Measurements from ENCODE around the gene CDKN1B.

Gene CDKN1B

DNA sequence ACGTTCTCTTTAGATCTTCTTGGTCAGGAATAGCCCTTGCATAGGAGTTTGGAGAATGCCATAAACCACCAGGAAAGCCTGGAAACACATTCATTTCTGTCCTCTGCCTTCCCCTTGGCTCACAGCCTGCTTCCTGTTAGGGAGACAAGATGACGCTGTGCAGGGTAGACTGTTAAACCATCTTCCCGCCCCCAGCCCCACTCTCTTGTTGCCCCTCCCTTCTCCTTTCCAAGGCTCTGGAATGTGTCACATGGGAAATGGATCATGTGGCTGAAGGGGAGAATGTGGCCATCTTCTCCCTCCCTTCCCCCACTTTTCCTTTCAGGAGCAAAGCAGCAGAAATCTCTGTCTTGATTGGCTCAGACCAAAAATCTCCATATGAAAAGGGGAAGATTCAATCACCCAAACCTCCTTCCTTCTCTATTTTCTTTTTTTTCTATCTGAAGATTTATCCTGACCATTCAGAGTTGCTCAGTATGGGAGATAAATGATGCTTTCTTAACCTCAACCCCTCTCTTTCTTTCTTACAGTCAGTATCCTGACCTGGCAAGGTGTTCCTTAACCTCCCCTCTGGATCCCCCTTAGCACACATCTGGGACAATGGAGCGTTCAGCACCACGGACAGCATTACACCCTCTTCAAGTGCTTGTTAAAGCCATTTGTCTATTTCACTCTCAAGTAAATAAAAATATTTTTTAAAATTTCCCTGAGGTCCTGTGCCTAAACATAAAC is 32.6 kb upstream of the CDKN1B start:
- H3K27ac ChIP-seq (ENCODE audit: low read length): no peak overlapping the region
- peak overlapping the region in 1 of 2 donors; percentile 17 for H3K4me3 ChIP-seq (ENCODE audit: low read depth in 1 of 2, low read length in 2 of 2)
- H3K4me1 ChIP-seq (ENCODE audit: control insufficient read depth in 1 of 2, insufficient read depth in 2 of 2, low read length in 2 of 2): peaks cover 0 to 7% of the 10 kb centered on the region in 2 donors
- no peaks in the 10 kb centered on the region for H3K27me3 ChIP-seq (ENCODE audit: low read depth, low read length)
- no peaks in the 10 kb centered on the region for H3K36me3 ChIP-seq (ENCODE audit: control insufficient read depth in 1 of 2, insufficient read depth in 2 of 2, low read length in 2 of 2)
- H3K9me3 ChIP-seq (ENCODE audit: control insufficient read depth in 1 of 2, low read length in 2 of 2): no peaks in the 10 kb centered on the region

GRCh38 chr12:12685305-12685704 is 31.9 kb upstream of the CDKN1B start:
- H3K27ac ChIP-seq (ENCODE audit: low read length): no peak overlapping the region
- peaks cover 0 to 7% of the 10 kb centered on the region in 2 donors for H3K4me1 ChIP-seq (ENCODE audit: control insufficient read depth in 1 of 2, insufficient read depth in 2 of 2, low read length in 2 of 2)
- no peaks in the 10 kb centered on the region for H3K36me3 ChIP-seq (ENCODE audit: control insufficient read depth in 1 of 2, insufficient read depth in 2 of 2, low read length in 2 of 2)
- H3K27me3 ChIP-seq (ENCODE audit: low read depth, low read length): no peaks in the 10 kb centered on the region
- H3K4me3 ChIP-seq (ENCODE audit: low read depth in 1 of 2, low read length in 2 of 2): no peak overlapping the region
- H3K9me3 ChIP-seq (ENCODE audit: control insufficient read depth in 1 of 2, low read length in 2 of 2): no peaks in the 10 kb centered on the region

GRCh38 chr12:12686472-12686871 is 30.7 kb upstream of the CDKN1B start:
- H3K4me1 ChIP-seq (ENCODE audit: control insufficient read depth in 1 of 2, insufficient read depth in 2 of 2, low read length in 2 of 2): peaks cover 0 to 7% of the 10 kb centered on the region in 2 donors
- H3K27me3 ChIP-seq (ENCODE audit: low read depth, low read length): no peaks in the 10 kb centered on the region

GRCh38 chr12:12686925-12687324 is 30.2 kb upstream of the CDKN1B start:
- no peaks in the 10 kb centered on the region for H3K36me3 ChIP-seq (ENCODE audit: control insufficient read depth in 1 of 2, insufficient read depth in 2 of 2, low read length in 2 of 2)
- H3K9me3 ChIP-seq (ENCODE audit: control insufficient read depth in 1 of 2, low read length in 2 of 2): no peaks in the 10 kb centered on the region
- peaks cover 0 to 7% of the 10 kb centered on the region in 2 donors for H3K4me1 ChIP-seq (ENCODE audit: control insufficient read depth in 1 of 2, insufficient read depth in 2 of 2, low read length in 2 of 2)
- no peaks in the 10 kb centered on the region for H3K27me3 ChIP-seq (ENCODE audit: low read depth, low read length)
- no peak overlapping the region for H3K27ac ChIP-seq (ENCODE audit: low read length)
- H3K4me3 ChIP-seq (ENCODE audit: low read depth in 1 of 2, low read length in 2 of 2): no peak overlapping the region

More at GRCh38 chr12:12686472-12686871, 30.7 kb upstream of the CDKN1B start:
- Histone ChIP-seq H3K27ac (ENCODE audit: low read length) (no peak overlapping the region), H3K9me3 (ENCODE audit: control insufficient read depth in 1 of 2, low read length in 2 of 2) (no peaks in the 10 kb centered on the region), H3K36me3 (ENCODE audit: control insufficient read depth in 1 of 2, insufficient read depth in 2 of 2, low read length in 2 of 2) (no peaks in the 10 kb centered on the region), H3K4me3 (ENCODE audit: low read depth in 1 of 2, low read length in 2 of 2) (no peak overlapping the region)

DNA sequence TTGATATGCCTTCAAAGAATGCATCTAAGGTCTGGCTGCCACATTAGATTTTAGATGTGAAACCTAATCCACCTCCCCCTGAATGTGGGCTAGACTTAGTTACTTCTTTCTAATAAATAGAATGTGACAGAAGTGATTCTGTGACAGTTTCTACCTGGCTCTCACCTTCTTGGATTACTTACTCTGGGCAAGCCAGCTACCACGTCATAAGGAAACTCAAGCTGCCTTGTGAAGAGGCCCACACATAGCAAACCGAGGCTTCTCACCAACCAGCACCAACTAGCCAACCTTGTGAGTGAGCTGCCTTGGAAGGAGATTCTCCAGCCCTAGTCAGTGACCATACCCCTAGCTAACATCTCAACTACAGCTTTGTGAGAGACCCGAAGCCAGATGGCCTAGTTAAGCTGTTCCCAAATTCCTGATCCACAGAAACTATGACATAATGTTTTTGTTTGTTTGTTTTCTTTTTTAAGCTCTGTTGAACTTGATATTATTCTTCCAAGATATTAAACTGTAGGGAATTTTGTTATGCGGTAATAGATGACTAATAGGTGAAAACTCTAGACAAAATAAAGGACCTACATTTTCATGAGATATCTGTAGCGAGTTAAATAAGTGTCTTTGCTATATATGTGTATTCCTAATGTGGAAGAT is 27.4 kb upstream of the CDKN1B start:
- Histone ChIP-seq H3K4me1 (ENCODE audit: control insufficient read depth in 1 of 2, insufficient read depth in 2 of 2, low read length in 2 of 2) (no peaks in the 10 kb centered on the region), H3K27me3 (ENCODE audit: low read depth, low read length) (no peaks in the 10 kb centered on the region), H3K9me3 (ENCODE audit: control insufficient read depth in 1 of 2, low read length in 2 of 2) (no peaks in the 10 kb centered on the region), H3K27ac (ENCODE audit: low read length) (no peak overlapping the region), H3K4me3 (ENCODE audit: low read depth in 1 of 2, low read length in 2 of 2) (no peak overlapping the region), H3K36me3 (ENCODE audit: control insufficient read depth in 1 of 2, insufficient read depth in 2 of 2, low read length in 2 of 2) (no peaks in the 10 kb centered on the region)

DNA sequence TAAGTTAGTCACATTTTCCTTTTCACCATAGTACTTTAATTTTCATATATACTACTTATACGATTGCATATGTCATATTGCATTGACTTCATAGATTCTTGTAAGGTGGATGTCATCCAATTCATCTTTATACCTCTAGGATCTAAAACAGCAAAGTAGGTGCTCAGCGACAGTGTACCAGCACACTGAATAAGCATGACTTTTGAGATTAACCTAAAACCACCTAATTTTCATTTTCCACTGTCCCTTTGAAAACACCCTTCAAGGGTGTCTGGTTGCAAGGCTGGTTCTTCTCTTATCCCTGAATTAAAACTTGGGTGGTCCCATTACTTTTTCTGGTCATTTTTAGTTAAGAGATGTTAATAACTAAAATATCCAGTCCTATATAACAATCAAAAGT is 25.6 kb upstream of the CDKN1B start:
- H3K27me3 ChIP-seq (ENCODE audit: low read depth, low read length): no peaks in the 10 kb centered on the region
- H3K27ac ChIP-seq (ENCODE audit: low read length): no peak overlapping the region
- H3K36me3 ChIP-seq (ENCODE audit: control insufficient read depth in 1 of 2, insufficient read depth in 2 of 2, low read length in 2 of 2): peaks cover 0 to 4% of the 10 kb centered on the region in 2 donors
- no peak overlapping the region for H3K4me3 ChIP-seq (ENCODE audit: low read depth in 1 of 2, low read length in 2 of 2)
- H3K4me1 ChIP-seq (ENCODE audit: control insufficient read depth in 1 of 2, insufficient read depth in 2 of 2, low read length in 2 of 2): no peaks in the 10 kb centered on the region
- no peaks in the 10 kb centered on the region for H3K9me3 ChIP-seq (ENCODE audit: control insufficient read depth in 1 of 2, low read length in 2 of 2)

DNA sequence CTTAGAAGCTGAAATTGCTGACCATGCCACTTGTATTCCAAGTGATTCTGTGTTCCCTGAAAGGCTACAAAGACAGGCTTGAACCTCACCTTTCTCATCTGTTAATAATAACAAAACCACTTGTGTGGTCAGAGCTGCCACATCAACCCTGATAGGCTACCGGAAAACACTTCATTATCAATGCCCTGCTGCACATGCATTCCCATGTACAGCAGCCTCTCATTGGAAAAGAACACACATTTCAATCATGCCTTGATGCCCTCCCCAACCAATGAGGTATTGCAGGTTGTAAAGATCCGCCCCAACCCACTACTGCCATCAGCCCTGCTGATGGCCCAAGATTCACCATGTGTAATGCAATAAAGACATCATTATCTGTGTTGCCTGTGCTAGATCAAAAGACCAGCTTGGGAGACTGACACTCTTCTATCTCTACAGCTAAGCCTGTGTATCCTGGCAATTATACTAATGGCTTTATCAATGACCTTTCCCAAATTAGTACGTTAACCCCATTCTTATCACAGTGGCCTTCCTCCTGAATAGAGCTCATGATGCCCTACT is 24.0 kb upstream of the CDKN1B start:
- Histone ChIP-seq H3K27me3 (ENCODE audit: low read depth, low read length) (no peaks in the 10 kb centered on the region), H3K9me3 (ENCODE audit: control insufficient read depth in 1 of 2, low read length in 2 of 2) (no peaks in the 10 kb centered on the region), H3K36me3 (ENCODE audit: control insufficient read depth in 1 of 2, insufficient read depth in 2 of 2, low read length in 2 of 2) (peaks cover 0 to 5% of the 10 kb centered on the region in 2 donors), H3K4me1 (ENCODE audit: control insufficient read depth in 1 of 2, insufficient read depth in 2 of 2, low read length in 2 of 2) (no peaks in the 10 kb centered on the region), H3K27ac (ENCODE audit: low read length) (no peak overlapping the region), H3K4me3 (ENCODE audit: low read depth in 1 of 2, low read length in 2 of 2) (no peak overlapping the region)

GRCh38 chr12:12696562-12697383 is 20.4 kb upstream of the CDKN1B start:
- H3K36me3 ChIP-seq (ENCODE audit: control insufficient read depth in 1 of 2, insufficient read depth in 2 of 2, low read length in 2 of 2): peaks cover 0 to 5% of the 10 kb centered on the region in 2 donors
- peak overlapping the region; percentile 98 for H3K27ac ChIP-seq (ENCODE audit: low read length)
- no peaks in the 10 kb centered on the region for H3K4me1 ChIP-seq (ENCODE audit: control insufficient read depth in 1 of 2, insufficient read depth in 2 of 2, low read length in 2 of 2)
- no peaks in the 10 kb centered on the region for H3K9me3 ChIP-seq (ENCODE audit: control insufficient read depth in 1 of 2, low read length in 2 of 2)
- peak overlapping the region; percentile 67 to 76 for H3K4me3 ChIP-seq (ENCODE audit: low read depth in 1 of 2, low read length in 2 of 2)
- no peaks in the 10 kb centered on the region for H3K27me3 ChIP-seq (ENCODE audit: low read depth, low read length)

- Histone ChIP-seq H3K27ac (ENCODE audit: low read length) (no peak overlapping the region), H3K9me3 (ENCODE audit: control insufficient read depth in 1 of 2, low read length in 2 of 2) (no peaks in the 10 kb centered on the region), H3K36me3 (ENCODE audit: control insufficient read depth in 1 of 2, insufficient read depth in 2 of 2, low read length in 2 of 2) (peaks cover 0 to 5% of the 10 kb centered on the region in 2 donors), H3K4me1 (ENCODE audit: control insufficient read depth in 1 of 2, insufficient read depth in 2 of 2, low read length in 2 of 2) (peaks cover 0 to under 1% of the 10 kb centered on the region in 2 donors), H3K27me3 (ENCODE audit: low read depth, low read length) (no peaks in the 10 kb centered on the region), H3K4me3 (ENCODE audit: low read depth in 1 of 2, low read length in 2 of 2) (no peak overlapping the region)
These were observed 17.8 kb upstream of the CDKN1B start for GRCh38 chr12:12699345-12699744.

DNA sequence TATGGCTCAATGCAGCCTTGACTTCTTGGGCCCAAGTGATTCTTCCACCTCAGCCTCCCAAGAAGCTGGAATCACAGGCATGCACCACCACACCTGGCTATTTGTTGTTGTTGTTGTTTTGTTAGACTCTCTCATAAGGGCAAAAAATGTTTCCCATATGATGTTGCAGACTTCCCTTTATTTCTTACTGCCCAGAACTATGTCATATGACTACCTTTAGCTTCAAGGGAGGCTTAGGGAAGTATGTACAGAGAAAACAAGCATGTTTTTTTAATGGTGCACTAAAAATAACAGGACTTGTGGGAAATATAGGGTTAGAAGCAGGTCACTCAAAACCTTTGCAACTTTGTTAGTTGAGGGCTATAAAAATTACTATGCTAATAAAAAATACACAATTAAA is 16.9 kb upstream of the CDKN1B start:
- Histone ChIP-seq H3K36me3 (ENCODE audit: control insufficient read depth in 1 of 2, insufficient read depth in 2 of 2, low read length in 2 of 2) (peaks cover 0 to 5% of the 10 kb centered on the region in 2 donors), H3K27me3 (ENCODE audit: low read depth, low read length) (no peaks in the 10 kb centered on the region), H3K27ac (ENCODE audit: low read length) (no peak overlapping the region)

GRCh38 chr12:12701457-12701856 is 15.7 kb upstream of the CDKN1B start:
- no peaks in the 10 kb centered on the region for H3K27me3 ChIP-seq (ENCODE audit: low read depth, low read length)
- no peak overlapping the region for H3K27ac ChIP-seq (ENCODE audit: low read length)
- H3K36me3 ChIP-seq (ENCODE audit: control insufficient read depth in 1 of 2, insufficient read depth in 2 of 2, low read length in 2 of 2): peaks cover 0 to 1% of the 10 kb centered on the region in 2 donors
- peaks cover 0 to 4% of the 10 kb centered on the region in 2 donors for H3K4me1 ChIP-seq (ENCODE audit: control insufficient read depth in 1 of 2, insufficient read depth in 2 of 2, low read length in 2 of 2)
- H3K4me3 ChIP-seq (ENCODE audit: low read depth in 1 of 2, low read length in 2 of 2): no peak overlapping the region
- H3K9me3 ChIP-seq (ENCODE audit: control insufficient read depth in 1 of 2, low read length in 2 of 2): no peaks in the 10 kb centered on the region

More for the DNA sequence above, 16.9 kb upstream of the CDKN1B start:
- no peaks in the 10 kb centered on the region for H3K9me3 ChIP-seq (ENCODE audit: control insufficient read depth in 1 of 2, low read length in 2 of 2)
- no peak overlapping the region for H3K4me3 ChIP-seq (ENCODE audit: low read depth in 1 of 2, low read length in 2 of 2)
- H3K4me1 ChIP-seq (ENCODE audit: control insufficient read depth in 1 of 2, insufficient read depth in 2 of 2, low read length in 2 of 2): peaks cover 0 to 4% of the 10 kb centered on the region in 2 donors
